D721Med (cell line): Measurements from ENCODE around the gene TTC7B.
"Not testable (repeated sequence)": the region's sequence is repeated elsewhere in the genome, so short reads cannot be mapped to it uniquely, and the experiment has no call there.

ENCODE experiments used
- DNase-seq: peaks from one replicate; pipeline ENCODE4 v3.0.0; 2011; ENCODE audit warnings: low spot score; ENCODE audit not compliant: insufficient read length
- FAIRE-seq: peaks from 2 replicates; lab custom pipeline; 2011; peaks lifted over from hg19 to GRCh38; lab: Jason Lieb, UNC
- CTCF ChIP-seq: IDR thresholded peaks from 2 replicates; pipeline ENCODE4 v1.5.1; 2012; ENCODE audit warnings: mild to moderate bottlenecking, control low read depth; ENCODE audit not compliant: insufficient read depth; ENCODE audit errors: missing control alignments

The TTC7B gene

DNA sequence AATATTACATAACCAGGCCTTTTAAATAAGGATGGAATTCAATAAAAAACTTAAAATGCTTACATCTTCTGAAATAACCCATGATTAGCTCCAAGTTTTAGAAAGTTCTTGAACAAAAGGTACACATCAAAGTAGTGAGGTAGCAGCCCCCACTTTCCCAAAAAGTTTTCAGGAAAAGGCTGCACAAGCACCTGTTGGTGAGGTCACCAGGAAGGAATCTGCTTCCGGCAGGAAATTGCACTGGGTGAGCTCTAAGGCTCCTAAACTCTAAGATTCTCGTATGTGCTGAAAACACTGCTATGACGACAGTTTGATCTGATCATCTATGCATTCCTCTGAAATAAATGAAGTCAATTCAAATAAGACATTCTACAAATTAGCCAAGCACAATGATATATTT lies 34.3 kb upstream of the TTC7B start:
- no peak for FAIRE-seq
- DNase-seq, result no peak
- no peak for TF ChIP-seq CTCF

GRCh38 chr14:90849787-90850444 lies 33.7 kb upstream of the TTC7B start:
- DNase-seq (no peak), FAIRE-seq (no peak)

DNA sequence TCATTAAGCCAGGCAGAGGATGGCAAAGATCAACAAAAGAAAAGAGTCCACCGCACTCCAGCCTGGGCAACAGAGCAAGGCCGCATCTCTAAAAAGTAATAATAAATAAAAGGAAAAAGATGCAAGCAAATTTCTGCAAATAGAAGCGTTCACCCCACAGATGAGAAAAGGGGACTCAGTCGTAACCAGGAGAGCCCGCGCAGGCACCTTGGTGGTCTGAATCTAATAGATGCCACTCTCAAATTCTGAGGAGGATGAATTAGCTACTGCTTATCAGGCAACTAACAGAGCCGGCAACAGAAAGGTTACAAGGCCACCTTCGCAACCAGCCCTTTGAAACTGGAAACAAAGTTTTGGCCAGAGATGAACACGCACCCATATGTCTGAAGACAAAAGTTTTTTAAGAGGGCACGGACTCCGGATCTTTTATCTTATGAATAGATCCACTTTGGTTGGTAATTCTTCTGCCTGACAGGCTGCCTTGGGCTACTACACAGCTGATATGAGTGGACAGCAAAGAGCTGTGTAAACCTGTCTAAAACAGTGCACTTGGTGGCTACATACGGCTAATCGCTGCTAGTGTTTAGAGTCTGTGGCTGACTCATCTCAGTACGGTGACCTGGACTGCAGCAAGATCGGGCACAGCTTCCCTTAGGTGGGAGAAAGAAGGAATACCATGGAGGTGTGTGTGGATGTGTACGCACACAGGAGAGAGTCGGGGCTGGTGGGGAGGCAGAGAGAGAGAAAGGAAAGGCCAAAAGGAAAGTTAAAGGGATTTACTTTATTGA lies 32.9 kb upstream of the TTC7B start:
- DNase-seq (no peak), FAIRE-seq (no peak)
- TF ChIP-seq CTCF, result no peak

More at GRCh38 chr14:90849787-90850444, 33.7 kb upstream of the TTC7B start:
- no peak for TF ChIP-seq CTCF

- FAIRE-seq, result no peak
Measured at GRCh38 chr14:90846511-90846910, 30.3 kb upstream of the TTC7B start.

DNA sequence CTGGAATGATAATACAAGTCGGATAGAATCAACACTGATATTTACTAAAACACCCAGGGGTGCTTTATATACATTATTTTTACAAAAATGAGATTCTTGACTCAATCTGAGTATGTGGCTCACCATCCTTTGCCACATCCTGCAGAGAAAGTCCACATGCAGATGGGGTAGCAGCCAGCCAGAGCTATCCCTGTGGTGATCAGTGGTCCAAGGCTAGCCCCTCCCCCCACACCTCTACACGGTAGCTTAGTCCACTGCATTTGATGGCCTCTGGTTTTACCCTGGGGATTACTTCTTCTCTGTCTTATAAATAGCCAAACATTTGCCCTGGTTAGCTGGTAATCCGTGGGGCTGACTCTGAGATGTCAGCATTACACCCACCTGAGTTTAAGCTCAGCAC lies 28.1 kb upstream of the TTC7B start:
- TF ChIP-seq CTCF, result no peak
- FAIRE-seq (no peak), DNase-seq (no peak)

More at GRCh38 chr14:90846511-90846910, 30.3 kb upstream of the TTC7B start:
- DNase-seq, result no peak
- no peak for TF ChIP-seq CTCF

DNA sequence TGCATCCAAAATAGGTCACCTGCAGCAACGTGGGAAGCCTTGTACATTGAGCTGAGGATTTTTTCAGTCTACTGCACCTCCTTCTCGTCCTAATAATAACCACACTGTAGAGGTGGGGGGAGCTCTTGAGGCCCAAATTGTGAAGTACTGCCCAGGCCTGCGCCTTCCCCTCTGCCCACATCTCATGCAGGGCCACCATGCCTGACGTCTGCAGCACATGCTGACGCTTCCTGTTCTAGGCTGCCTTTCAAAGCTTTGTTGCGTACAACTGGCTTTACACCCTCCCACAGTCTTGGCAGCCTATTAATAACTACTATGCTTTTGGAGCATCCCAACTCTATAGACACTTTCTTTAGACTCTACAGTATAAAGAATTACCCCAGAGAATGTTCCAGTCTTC lies 26.5 kb upstream of the TTC7B start:
- DNase-seq, result no peak
- TF ChIP-seq CTCF, result no peak
- FAIRE-seq, result no peak

GRCh38 chr14:90840667-90841066 lies 24.4 kb upstream of the TTC7B start:
- not testable (repeated sequence) for DNase-seq, FAIRE-seq
